ENCODE data around the gene ZNF575. TPM values are rescaled to one million over a fixed set of nuclear protein-coding genes. Genes with fewer than 3 reads are reported as not detected.
A peak's percentile ranks its signal among the peaks of the same experiment; 100 is the strongest.

The ZNF575 gene
- total RNA-seq, 1 experiment from 2014 or later: 2.8 TPM

DNA sequence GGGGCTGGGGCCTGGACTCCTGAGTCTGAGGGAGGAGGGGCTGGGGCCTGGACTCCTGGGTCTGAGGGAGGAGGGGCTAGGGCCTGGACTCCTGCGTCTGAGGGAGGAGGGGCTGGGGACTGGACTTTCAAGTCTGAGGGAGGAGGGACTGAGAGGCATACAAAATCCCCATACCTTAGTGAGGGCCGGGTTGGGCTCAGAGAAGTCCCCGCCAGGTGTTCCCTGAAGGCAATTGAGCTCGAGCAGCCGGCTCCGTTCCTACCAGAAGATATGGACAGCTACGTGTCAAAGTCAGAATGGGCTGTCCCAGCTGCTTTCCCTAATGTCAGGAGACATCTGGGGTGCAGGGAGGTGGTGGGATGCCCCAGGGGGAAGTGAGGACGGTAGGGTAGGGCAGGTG lies 37.9 kb upstream of the ZNF575 start:
- TF ChIP-seq, protein P1, sequence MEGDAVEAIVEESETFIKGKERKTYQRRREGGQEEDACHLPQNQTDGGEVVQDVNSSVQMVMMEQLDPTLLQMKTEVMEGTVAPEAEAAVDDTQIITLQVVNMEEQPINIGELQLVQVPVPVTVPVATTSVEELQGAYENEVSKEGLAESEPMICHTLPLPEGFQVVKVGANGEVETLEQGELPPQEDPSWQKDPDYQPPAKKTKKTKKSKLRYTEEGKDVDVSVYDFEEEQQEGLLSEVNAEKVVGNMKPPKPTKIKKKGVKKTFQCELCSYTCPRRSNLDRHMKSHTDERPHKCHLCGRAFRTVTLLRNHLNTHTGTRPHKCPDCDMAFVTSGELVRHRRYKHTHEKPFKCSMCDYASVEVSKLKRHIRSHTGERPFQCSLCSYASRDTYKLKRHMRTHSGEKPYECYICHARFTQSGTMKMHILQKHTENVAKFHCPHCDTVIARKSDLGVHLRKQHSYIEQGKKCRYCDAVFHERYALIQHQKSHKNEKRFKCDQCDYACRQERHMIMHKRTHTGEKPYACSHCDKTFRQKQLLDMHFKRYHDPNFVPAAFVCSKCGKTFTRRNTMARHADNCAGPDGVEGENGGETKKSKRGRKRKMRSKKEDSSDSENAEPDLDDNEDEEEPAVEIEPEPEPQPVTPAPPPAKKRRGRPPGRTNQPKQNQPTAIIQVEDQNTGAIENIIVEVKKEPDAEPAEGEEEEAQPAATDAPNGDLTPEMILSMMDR (IDR thresholded peaks at IDR 0.05; ENCODE audit: unreplicated experiment): no peak
- H3K27ac Mint-ChIP-seq (ENCODE audit: unreplicated experiment): no peak overlapping the region
- no peak for DNase-seq
- no peaks in the 10 kb centered on the region for H3K27me3 Mint-ChIP-seq (ENCODE audit: unreplicated experiment)
- CTCF ChIA-PET: interaction anchor here (1.6 kb wide), 1 partner anchor 9 kb away, joined by 6 read pairs; no protein-coding TSS in a partner anchor
- peaks cover 9% of the 10 kb centered on the region for H3K4me1 Mint-ChIP-seq (ENCODE audit: low read depth, unreplicated experiment)
- no peaks in the 10 kb centered on the region for H3K36me3 Mint-ChIP-seq (ENCODE audit: insufficient read depth, unreplicated experiment)
- intact Hi-C loops (cut with micrococcal nuclease; ENCODE audit: unreplicated experiment): no loop called here
- H3K4me3 Mint-ChIP-seq (ENCODE audit: low read depth, unreplicated experiment): no peak overlapping the region
- H3K9me3 Mint-ChIP-seq (ENCODE audit: low read depth, unreplicated experiment): no peaks in the 10 kb centered on the region
- BruUV-seq (replicated peaks): no TSS peak

DNA sequence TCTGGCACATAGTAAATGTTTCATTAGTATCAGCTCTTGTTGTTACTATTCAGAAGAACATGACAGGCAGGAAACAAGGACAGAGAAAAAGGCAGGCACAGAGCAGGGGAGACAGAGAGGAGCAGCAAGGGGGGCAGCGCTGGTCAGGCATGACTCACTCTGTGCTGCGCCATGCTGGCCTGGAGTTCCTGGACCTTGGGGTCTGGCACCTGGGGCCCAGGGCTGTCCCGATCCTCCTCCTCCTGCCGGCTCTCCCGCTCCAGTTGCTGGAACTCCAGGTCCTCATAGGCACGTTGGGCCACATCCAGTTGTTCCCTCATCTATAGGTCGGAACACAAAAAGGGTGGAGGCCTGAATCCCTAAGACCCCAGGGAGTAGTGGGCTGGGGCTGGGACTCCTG lies 36.0 kb upstream of the ZNF575 start:
- no peak overlapping the region for H3K4me3 Mint-ChIP-seq (ENCODE audit: low read depth, unreplicated experiment)
- no peaks in the 10 kb centered on the region for H3K9me3 Mint-ChIP-seq (ENCODE audit: low read depth, unreplicated experiment)
- BruUV-seq (replicated peaks): no TSS peak
- DNase-seq: no peak
- no peaks in the 10 kb centered on the region for H3K36me3 Mint-ChIP-seq (ENCODE audit: insufficient read depth, unreplicated experiment)
- intact Hi-C loops (cut with micrococcal nuclease; ENCODE audit: unreplicated experiment): no loop called here
- CTCF ChIA-PET: no interaction called here
- H3K27me3 Mint-ChIP-seq (ENCODE audit: unreplicated experiment): no peaks in the 10 kb centered on the region
- TF ChIP-seq, protein P1 (IDR thresholded peaks at IDR 0.05; ENCODE audit: unreplicated experiment): no peak
- peaks cover 9% of the 10 kb centered on the region for H3K4me1 Mint-ChIP-seq (ENCODE audit: low read depth, unreplicated experiment)
- no peak overlapping the region for H3K27ac Mint-ChIP-seq (ENCODE audit: unreplicated experiment)

DNA sequence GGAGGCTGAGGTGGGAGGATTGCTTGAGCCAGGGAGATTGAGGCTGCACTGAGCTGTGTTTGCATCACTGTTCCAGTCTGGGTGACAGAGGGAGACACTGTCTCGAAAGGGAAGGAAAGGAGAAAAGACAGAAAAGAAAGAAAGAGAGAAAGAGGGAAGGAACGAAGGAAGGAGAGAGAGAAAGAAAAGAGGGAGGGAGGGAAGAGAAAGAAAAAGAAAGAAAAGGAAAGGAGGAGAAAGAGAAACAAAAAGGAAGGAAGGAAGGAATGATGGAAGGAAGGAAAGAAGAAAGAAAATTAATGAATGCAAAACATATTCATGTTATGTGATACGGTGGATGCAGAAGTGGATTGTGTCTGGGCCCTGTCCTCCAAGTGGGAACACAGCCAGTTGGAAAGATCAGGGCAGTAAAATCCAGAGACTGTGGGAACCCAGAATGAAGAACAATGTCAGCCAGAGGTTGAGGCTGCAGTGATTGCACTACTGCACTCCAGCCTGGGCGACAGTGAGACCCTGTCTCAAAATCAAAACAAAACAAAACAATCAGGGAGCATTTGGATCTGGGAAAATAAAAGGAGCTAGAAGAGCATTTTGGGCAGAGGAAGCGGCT lies 34.6 kb upstream of the ZNF575 start:
- H3K9me3 Mint-ChIP-seq (ENCODE audit: low read depth, unreplicated experiment): no peaks in the 10 kb centered on the region
- H3K4me1 Mint-ChIP-seq (ENCODE audit: low read depth, unreplicated experiment): peaks cover 18% of the 10 kb centered on the region
- H3K36me3 Mint-ChIP-seq (ENCODE audit: insufficient read depth, unreplicated experiment): peaks cover 6% of the 10 kb centered on the region
- no peaks in the 10 kb centered on the region for H3K27me3 Mint-ChIP-seq (ENCODE audit: unreplicated experiment)
- TF ChIP-seq, protein P1 (IDR thresholded peaks at IDR 0.05; ENCODE audit: unreplicated experiment): no peak
- H3K4me3 Mint-ChIP-seq (ENCODE audit: low read depth, unreplicated experiment): no peak overlapping the region
- intact Hi-C loops (cut with micrococcal nuclease; ENCODE audit: unreplicated experiment): no loop called here
- no peak for DNase-seq
- H3K27ac Mint-ChIP-seq (ENCODE audit: unreplicated experiment): peak overlapping the region; percentile 6
- no TSS peak for BruUV-seq (replicated peaks)
- CTCF ChIA-PET: interaction anchor here (0.9 kb wide), 1 partner anchor 12 kb away, joined by 5 read pairs; no protein-coding TSS in a partner anchor

DNA sequence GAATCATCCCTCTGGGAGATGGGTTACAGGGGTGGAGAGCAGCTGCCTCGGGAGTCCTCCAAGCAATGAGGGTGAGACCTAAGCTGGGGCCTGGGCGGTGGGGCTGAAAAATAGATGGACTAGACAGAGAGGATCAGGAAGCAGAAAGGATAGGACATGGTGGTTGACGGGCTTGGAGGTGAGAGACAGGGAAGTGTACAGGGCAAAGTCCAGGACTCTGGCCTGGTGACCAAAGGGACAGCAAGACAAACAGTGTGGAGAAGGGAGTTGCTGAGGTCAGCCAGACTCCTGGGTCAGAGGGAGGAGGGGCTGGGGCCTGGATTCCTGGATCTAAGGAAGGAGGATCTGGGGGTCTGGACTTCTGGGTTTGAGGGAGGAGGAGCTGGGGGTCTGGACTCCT lies 33.9 kb upstream of the ZNF575 start:
- Mint-ChIP-seq H3K9me3 (ENCODE audit: low read depth, unreplicated experiment) (no peaks in the 10 kb centered on the region), H3K27ac (ENCODE audit: unreplicated experiment) (no peak overlapping the region), H3K36me3 (ENCODE audit: insufficient read depth, unreplicated experiment) (peaks cover 13% of the 10 kb centered on the region), H3K4me3 (ENCODE audit: low read depth, unreplicated experiment) (no peak overlapping the region), H3K27me3 (ENCODE audit: unreplicated experiment) (no peaks in the 10 kb centered on the region), H3K4me1 (ENCODE audit: low read depth, unreplicated experiment) (peaks cover 25% of the 10 kb centered on the region)
- DNase-seq: no peak
- intact Hi-C loops (cut with micrococcal nuclease; ENCODE audit: unreplicated experiment): no loop called here
- CTCF ChIA-PET: interaction anchor here (0.6 to 0.9 kb wide), 3 partner anchors 11 to 29 kb away, joined by 4 to 5 read pairs (median 4); no protein-coding TSS in a partner anchor
- no TSS peak for BruUV-seq (replicated peaks)
- TF ChIP-seq, protein P1 (IDR thresholded peaks at IDR 0.05; ENCODE audit: unreplicated experiment): no peak

Data from Calu3 (cell line).